Hepatocyte (in vitro differentiated cells): Measurements from ENCODE around the gene IGLL5.

Experiments used
- EZH2 ChIP-seq: fragments of 200-600 bp; sonication (generic); IDR thresholded peaks from 2 replicates; pipeline ENCODE4 v1.6.1; 2016; ENCODE audit warnings: antibody characterized with exemption, mild to moderate bottlenecking, borderline replicate concordance
- TF ChIP-seq, protein P1 (sequence below): fragments of 200-600 bp; sonication (generic); IDR thresholded peaks from 2 replicates; pipeline ENCODE4 v1.5.1; 2016; ENCODE audit warnings: antibody characterized with exemption, mild to moderate bottlenecking; ENCODE audit not compliant: poor library complexity

GRCh38 chr22:22878211-22878570, 9.4 kb upstream of the IGLL5 start:
- TF ChIP-seq, protein P1, sequence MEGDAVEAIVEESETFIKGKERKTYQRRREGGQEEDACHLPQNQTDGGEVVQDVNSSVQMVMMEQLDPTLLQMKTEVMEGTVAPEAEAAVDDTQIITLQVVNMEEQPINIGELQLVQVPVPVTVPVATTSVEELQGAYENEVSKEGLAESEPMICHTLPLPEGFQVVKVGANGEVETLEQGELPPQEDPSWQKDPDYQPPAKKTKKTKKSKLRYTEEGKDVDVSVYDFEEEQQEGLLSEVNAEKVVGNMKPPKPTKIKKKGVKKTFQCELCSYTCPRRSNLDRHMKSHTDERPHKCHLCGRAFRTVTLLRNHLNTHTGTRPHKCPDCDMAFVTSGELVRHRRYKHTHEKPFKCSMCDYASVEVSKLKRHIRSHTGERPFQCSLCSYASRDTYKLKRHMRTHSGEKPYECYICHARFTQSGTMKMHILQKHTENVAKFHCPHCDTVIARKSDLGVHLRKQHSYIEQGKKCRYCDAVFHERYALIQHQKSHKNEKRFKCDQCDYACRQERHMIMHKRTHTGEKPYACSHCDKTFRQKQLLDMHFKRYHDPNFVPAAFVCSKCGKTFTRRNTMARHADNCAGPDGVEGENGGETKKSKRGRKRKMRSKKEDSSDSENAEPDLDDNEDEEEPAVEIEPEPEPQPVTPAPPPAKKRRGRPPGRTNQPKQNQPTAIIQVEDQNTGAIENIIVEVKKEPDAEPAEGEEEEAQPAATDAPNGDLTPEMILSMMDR: no peak
- TF ChIP-seq EZH2: no peak
